ENCODE measurements around the gene FAM53A. TPM values are rescaled to one million over a fixed set of nuclear protein-coding genes. Genes with fewer than 3 reads are reported as not detected.

Gene FAM53A
- polyA plus RNA-seq, 1 donor = 1.4 TPM

DNA sequence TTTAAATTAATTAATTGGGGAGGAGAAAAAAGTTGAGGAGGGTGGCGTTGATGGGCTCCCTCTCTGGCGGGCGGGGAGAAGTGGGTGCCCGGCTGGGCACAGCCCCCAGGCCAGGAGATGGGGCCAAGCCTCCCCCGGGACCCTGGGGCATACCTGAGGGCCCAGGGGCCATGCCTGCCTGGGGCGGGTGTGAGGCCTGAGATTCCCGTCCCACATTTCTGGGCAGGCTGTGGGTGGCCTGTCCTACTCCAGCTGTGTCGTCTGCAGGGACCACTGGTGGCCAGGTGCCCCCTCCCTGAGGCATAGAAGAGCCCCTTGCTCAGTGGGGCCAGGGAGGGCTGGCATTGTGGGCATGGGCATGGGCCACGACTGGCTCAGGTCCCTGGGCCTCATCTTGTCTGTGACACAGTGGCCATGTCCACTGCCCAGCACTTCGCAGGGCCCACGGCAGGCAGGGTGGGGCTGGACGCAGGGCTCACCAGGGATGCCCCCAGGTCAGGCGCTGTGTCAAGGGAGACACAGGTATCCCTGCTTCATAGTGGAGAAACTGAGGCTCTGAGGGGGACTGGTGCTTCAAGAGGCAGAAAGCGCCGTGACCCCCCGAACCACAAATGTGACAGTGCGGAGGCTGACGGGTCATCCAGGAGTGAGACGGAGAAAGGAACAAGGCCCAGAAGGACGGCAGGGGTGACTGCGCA is 60.1 kb downstream of the FAM53A start:
- DNase-seq = no peak

DNA sequence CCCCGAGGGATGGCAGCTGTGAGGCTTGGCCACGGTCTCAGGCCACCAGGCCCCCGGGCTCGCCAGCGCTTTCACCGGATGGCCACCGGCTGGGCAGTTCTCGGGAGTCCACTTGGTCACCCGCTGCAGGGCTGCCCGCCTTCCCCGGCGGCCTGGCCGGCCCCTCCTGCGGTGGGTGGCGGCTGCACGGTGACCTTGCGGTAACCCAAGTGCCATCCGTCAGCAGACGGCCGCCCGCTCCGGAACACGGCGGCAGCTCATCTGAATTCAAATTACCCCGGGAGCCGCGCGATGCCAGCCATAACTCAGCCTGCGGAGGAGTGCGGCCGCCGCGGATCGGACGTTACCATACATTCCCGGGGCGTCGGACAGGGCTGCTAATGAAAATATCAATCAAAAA is 60.7 kb downstream of the FAM53A start:
- DNase-seq = no peak

DNA sequence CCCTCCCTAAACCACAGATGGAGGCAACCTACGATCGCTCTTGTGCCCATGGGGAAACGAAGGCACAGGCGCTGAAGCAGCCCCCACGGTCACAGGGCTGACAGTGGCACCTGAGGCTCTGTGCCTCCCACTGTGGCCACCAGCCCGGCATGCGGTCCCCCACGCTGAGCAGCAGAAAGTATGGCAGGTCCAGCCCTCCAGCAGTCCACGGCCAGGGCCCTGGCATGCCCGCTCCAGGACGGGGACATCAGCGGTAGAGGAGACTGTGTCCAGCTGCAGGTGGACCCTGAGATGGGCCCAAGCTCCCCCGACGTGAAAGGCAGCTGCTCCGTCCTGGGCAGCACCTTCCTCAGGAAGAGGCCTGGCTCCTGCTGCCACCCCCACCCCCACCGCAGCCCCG is 61.2 kb downstream of the FAM53A start:
- DNase-seq = no peak

DNA sequence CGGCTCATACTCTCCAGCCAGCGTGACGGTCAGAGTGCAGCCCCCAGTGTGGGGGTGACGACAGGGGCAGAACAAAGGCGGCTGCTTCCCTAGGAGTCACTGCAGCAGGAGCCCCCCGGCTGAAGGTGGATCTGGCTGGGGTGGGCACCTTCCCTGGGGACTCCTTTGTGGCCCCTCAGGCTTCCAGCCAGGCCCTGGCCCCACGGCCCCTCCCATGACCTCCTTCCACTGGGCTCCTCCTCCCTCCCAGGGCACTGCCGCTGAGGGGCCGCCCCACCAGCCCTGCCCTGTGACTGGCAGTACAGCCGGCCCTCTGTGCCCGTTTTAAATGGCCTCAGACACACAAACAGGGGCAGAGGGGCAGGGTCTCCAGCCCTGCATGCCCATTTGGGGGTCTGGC is 61.9 kb downstream of the FAM53A start:
- DNase-seq = no peak

DNA sequence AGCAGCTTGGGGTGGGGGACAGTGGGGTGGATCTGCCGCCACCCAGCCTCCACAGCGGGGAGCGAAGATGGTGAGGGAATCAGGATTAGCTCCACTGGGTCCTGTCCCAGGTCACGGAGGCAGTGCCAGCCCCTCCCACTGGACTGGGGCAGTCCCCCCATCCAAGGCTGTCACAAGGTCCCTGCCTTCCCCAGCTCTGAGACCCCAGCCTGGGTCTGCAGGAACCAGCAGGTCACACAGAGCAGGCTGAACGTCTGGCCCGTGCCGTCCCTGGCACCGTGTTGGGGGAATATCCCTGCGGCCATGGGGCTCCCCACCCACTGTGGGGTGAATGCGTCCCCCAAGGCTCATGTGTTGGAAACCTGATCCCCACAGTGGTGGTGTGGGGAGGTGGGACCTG is 62.6 kb downstream of the FAM53A start:
- no peak for DNase-seq

DNA sequence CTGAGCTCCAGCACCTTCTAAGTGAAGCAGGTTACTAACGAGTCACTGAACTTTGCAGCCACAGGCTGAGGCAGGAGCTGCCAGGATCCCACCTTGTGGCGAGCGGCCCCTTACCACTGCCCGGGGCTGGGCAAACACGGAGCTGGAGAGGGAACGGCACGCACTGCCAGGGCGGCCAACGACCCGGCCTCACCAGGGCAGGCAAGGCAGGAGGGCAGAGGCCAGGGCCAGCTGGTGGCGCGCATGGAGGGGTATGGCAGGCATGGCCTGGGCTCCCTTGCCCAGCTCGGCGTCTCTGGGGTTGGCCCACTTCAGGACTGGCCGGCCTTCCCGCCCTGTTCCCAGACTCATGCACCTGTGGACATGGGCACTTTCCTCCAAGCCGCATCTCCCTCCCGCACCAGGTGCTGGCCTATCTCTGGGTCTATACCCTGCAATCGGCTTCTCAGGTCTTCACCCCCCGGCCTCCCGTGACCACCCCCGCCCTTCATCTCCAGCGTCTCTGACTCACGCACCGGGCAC is 64.9 kb downstream of the FAM53A start:
- DNase-seq = no peak

DNA sequence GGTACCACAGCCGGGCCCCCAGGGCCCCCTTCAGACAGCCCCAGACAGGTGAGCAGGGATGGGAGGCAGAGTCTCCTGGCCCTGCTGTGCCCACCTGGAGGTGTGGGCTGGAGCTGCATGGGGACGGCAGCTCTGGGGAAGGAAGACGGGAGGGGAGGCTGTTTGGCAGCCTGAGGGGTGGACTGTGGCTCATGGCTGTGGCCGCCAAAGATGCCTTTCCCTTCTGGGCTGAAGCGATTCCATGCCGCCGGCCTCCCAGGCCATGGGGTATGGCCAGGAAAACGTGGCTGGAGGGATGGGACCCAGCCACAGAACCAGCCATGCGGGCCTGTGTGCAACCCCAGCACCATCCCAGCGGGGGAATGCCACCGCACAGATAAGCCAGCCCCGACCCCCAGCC is 65.7 kb downstream of the FAM53A start:
- no peak for DNase-seq

DNA sequence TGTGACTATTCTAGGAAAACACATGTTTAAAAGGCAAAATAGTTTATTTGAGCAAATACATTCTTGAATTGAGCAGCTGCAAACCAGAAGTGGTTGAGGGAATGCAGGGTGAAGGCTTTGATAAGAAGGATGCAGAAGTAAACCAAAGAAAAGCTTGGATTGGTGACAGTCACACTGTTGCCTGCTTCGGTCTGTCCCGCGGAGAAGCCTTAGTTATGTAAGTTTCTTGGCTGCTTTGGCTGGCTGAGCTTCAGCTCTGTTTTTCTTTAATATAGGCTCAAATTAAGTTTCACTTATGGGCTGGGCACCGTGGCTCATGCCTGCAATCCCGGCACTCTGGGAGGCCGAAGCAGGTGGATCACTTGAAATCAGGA is 67.6 kb downstream of the FAM53A start:
- DNase-seq = no peak

DNA sequence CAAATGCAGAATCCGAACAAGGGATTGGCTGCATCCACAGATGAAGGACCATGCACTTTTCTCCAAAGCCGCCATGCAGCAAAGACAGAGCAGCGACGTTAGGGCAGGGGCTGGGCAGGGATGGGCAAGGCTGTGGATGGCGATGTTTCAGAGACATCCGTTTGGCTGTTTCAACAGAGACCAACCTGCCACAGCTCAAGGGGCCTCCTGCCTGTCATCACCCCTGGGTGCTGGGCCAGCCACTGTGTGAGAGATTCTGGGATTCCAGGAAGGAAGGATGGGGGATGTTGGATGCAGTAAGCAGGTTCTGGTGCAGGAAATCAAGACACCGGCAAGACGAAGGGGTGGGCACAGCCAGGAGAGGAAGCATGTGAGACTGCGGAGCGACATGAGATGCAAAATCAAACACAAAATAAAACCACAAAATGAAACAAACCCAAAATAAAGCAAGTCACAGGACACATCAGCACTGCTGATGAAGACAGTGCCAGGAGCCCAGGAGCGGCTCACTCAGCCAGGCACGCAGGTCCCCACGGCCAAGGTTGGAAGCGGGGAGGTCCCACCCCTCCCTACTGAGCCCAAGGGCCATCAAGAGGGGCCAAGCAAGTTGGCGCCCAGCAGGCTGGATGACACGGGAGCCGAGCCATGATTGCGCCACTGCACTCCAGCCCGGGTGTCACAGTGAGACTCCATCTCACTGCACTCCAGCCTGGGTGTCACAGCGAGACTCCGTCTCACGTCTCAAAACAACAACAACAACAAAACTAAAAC is 68.1 kb downstream of the FAM53A start:
- no peak for DNase-seq

DNA sequence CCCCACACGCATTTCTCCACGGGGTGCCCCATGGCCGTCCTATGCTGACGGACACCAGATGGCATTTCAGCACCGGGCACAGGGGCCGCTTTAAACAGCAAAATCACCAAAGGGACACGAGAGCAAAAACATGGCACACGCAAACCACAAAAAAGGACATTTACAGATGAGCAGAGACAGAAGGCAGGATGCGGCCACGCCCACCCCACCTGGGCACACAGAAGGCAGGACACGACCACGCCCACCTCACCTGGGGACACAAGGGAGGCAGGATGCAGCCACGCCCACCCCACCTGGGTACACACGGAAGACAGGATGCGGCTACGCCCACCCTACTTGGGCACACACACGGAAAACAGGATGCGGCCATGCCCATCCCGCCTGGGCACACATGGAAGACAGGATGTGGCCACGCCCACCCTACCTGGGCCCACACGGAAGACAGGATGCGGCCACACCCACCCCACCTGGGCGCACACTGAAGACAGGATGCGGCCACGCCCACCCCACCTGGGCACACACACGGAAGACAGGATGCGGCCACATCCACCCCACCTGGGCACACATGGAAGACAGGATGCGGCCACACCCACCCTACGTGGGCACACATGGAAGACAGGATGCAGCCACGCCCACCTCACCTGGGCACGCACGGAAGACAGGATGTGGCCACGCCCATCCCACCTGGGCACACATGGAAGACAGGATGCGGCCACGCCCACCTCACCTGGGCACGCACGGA is 69.1 kb downstream of the FAM53A start:
- DNase-seq = no peak

DNA sequence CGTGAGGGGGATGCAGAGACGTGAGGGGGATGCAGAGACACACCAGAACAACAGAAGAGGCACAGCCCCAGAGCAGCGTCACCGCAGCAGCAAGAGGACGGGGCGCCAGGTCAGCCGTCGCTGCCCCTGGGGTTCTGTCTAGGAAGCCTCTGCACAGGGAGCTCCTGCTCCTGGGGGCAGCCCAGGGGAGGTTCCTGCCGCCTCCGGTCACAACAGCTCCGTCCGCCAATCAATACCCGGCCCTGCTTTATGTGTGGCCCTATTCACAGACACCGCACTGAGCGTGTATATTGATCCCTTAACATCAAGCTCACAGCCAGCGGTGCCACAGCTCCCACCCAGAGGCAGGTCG is 69.6 kb downstream of the FAM53A start:
- DNase-seq = no peak

DNA sequence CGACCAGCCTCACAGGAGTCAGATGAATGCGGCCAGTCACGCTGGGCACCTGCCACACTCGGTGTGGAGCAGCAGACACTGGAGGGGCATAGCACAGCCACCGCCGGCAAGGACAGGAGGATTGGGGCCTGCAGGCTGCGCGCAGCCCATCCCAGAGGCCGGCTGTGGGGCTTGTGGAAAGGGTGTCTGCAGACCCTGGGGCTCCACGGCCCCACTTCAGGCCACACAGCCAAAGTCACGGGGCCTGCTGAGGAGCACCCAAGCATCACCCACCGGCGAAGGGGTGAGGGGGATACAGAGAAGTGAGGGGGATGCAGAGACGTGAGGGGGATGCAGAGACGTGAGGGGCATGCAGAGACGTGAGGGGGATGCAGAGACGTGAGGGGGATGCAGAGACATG is 70.1 kb downstream of the FAM53A start:
- no peak for DNase-seq

DNA sequence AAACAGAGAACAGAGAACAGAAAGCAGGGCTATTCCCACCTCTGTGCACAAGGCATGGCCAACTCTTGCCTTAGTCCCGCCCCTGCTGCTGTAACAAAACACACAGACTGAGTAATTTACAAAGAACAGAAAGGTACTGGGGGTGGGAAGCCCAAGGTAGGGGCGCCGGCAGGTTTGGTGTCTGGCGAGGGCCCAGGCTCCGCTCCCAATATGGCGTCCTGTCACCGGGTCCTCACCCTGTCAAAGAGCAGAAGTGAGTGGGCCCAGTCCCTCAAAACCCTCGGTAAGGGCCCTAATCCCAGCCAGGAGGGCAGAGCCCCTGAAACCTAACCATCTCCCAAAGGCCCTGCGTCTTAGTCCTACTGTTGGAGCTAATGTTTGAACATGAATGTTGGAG is 71.0 kb downstream of the FAM53A start:
- no peak for DNase-seq

DNA sequence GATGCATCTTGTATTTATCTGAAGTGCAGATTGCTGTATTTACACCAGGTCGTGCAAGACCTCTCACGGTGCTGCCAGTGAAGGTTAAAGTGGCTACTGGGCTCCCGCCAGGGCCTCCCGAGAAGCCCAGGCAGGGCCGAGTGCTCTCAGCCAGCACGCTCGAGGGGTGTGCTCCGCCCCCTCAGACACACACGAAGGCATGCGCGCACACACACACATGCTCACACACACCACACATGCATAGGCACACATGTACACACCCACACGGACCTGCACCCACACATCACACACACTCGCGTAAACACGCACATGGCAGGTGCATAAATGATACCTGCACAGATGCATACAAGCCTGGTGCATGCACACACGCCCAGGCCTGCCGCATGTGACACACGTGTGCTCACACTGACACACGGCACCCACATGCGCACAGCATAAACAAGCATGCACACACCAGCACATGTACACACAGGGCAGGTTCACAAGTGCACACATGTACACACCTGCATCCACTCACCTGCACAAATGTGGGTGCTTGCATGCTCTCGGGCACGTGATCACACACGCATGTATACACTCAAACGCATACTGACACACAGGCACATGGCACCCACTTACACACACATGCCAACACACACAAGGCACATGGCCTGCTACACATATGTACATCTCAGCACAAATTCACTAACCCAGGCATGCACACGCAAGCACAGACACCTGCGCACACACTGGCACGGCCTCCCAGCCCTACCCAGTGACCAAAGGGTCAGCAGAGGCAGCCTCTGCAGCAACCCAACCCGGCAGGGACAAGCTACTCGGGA is 71.6 kb downstream of the FAM53A start:
- no peak for DNase-seq

DNA sequence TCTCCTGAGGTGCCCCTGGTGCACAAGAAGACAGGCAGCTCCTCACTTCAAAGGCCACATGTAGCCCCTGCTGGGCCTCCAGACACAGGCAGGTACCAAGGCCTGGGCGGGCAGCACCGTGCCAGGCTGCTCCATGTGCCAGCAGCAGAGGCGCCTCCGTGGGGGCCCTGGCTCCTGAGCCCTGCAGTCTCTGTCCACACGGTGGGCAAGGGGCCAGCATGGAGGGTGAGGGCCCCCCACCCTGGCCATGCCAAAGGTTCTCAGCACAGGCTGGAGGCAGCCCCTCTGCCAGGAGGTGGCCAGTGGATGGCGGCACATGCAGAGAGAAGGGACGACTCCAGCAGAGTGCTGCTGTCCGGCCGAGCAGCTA is 72.6 kb downstream of the FAM53A start:
- DNase-seq = no peak

DNA sequence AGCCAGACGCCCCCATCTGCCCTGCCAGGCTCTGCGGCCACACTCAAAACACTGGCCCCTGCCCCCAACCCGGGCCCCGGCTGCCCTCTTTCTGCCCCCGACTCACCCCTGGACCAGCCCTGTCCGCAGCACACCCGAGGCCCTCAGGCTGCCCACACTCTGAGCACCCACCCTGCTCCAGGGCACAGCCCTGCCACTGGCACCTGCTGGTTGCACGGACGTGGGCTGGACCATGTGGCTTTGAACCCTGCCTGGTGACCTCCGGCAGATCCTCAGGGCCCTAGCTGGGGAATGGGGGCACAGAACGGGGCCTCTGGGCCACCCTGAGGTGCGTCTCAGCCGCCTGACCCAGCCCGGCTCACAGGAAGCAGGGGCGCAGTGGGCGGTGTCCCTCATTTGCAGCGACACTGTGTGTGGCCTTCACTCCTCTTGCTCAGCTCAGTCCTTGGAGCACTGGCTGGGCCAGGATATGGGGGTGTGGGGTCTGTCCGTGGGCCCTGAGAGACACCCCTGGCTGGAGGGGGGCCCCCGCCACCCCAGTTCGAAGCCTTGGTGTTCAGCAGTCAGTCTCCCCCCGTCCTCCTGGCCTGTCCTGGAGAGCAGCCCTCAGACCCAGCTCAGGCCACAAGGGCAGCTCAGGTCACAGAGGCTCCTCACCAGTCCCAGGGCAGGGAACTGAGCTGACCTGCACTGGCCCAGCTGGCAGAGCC is 73.2 kb downstream of the FAM53A start:
- DNase-seq = no peak

DNA sequence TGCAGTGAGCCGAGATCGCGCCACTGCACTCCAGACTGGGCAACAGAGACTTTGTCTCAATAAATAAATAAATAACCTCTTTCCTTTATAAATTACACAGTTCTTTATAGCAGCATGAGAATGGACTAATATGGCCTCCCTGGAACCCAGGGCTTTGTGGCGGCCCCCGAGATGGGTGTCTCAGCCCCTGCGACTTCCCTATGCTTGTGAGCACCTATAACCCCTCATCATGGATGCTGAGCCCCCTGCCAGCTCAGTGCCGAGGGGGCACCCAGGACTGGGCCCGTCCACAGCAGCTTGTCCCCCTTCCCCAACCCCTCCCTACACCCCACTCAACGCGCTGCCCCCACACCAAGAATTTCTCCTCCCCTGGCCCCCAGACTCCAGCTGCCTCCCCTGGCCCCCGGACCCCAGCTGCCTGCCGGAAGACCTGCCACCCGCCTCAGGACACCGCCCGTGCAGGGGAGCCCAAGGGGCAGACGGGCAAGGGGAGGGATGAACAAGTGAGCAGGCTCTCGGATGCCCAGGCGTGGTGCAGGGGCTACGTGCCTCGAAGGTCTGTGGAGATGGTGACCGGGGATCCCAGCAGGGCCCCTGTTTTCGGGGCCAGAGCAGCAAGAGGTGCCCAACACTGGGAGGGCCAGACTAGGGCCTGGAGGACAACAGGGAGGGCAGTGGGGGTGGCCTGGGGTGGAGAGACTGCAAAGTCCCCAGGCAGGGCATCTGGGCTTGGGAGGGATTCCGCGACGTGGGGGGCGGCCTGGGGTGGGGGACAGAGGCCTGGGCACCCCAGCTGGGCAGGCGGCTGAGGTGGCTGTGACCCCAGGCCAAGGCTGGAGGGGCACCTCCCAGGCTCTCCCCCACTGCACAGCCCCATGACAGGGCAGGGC is 74.0 kb downstream of the FAM53A start:
- DNase-seq = no peak

DNA sequence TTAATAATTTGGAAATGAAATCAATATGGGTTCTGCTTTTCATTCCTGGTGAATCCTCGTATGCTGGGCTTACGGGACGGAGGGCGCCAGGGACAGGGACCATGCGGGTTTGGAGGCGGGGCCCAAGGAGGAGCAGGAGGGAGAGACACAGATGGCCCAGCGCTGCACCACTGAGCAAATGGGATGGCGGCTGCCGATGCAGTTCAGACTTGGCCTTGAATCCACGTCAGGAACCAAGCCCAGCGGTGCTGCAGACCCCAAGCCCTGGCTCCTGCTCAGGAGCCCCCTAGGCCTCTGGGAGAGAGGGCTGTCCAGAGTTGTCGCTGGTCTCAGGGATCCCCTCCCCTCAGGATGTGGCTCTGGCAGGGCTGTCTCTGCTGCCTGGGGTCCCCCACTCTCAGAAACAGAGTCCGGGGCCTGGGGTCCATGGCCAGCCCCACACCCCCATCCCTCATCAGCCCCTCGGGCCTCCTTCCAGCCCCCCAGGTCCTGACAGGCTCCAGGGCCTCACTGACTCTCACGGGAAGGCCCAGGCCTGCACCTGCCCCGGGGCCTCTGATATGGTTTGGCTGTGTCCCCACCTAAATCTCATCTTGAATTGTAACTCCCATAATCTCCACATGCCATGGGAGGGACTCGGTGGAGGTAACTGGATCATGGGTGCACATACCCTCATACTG is 75.2 kb downstream of the FAM53A start:
- no peak for DNase-seq

DNA sequence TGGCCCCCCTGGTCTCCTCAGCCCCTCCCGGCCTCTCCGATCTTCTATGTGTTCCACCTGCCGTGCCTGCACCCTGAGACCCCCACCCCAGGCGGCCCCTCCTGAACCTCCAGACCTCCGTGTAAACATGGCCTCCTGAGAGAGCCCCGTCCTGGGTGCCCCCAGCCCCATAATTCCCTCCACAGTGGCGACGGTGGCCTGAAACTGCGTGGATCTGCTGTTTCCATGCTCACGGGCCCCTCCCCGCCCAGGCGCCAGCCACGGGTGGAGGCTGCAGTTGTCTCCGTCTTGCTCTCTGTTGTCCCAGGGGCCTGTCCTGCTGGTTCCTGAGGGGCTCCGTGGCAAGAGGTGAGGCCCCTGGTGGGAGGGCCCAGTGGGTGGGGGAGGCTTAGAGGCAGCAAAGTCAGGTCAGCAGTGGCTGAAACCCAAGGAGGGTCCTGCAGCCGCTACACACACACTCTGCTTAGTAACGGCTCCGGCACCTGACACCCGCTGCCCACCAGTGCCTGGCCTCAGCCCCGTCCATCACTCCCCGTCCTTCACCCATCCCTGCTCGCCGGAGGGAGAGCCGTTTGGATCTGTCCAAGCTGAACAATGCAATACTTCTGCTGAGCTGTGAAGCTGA is 75.8 kb downstream of the FAM53A start:
- DNase-seq = no peak
